GM12878 (cell line): ENCODE measurements around the gene CNTLN. TPM values are rescaled to one million over a fixed set of nuclear protein-coding genes. Genes with fewer than 3 reads are reported as not detected.

ENCODE experiments used
- ATAC-seq: fragments of 200-7000 bp; cut with Tn5 transposase; 3 replicates; pipeline ENCODE4 v1.9.1; 2020; ENCODE audit warnings: mild to moderate bottlenecking, moderate library complexity
- BruUV-seq: library from RNA; stranded (reverse); fragments of 400-500 nt; replicated peaks from 2 replicates; lab custom pipeline; 2021; lab: Mats Ljungman, UMichigan
- CTCF ChIA-PET: fragments of 300-600 bp; sonication (Branson Sonifier 250); formaldehyde crosslinking; extraction: SDS; loops from one replicate; lab custom pipeline; 2021; ENCODE audit warnings: inconsistent platforms; lab: Yijun Ruan, JAX
- POLR2A ChIA-PET: fragments of 350-600 bp; formaldehyde crosslinking; extraction: SDS; loops from one replicate; lab custom pipeline; 2021; ENCODE audit warnings: inconsistent platforms; lab: Charles Lee
- RAD21 ChIA-PET: fragments of 300-600 bp; sonication (Branson Sonifier 250); formaldehyde crosslinking; loops from one replicate; lab custom pipeline; 2023; ENCODE audit warnings: antibody characterized with exemption; ENCODE audit not compliant: unreplicated experiment; lab: Charles Lee
- SMC1A ChIA-PET: fragments of 300-600 bp; sonication (Branson Sonifier 250); formaldehyde crosslinking; loops from one replicate; lab custom pipeline; 2023; ENCODE audit not compliant: unreplicated experiment, uncharacterized antibody; lab: Charles Lee
- DNase-seq: peaks from one replicate; pipeline ENCODE4 v3.0.0-alpha.2; 2011; ENCODE audit warnings: low read depth, low spot score
- FAIRE-seq: peaks from 3 replicates; lab custom pipeline; 2011; peaks lifted over from hg19 to GRCh38; lab: Jason Lieb, UNC
- H2AFZ ChIP-seq: 2 replicates; pipeline ENCODE4 v1.6.0; 2011; ENCODE audit warnings: low read depth, low read length, control low read depth; ENCODE audit not compliant: control insufficient read depth
- H3K27ac ChIP-seq: 2 replicates; pipeline ENCODE4 v1.5.1; 2011; ENCODE audit warnings: control low read depth; ENCODE audit not compliant: control insufficient read depth, insufficient read depth
- H3K27me3 ChIP-seq, 2 experiments: replicated peaks in 1 of 2; 2 replicates each; pipeline versions ENCODE4 v1.6.0 to v1.6.1; 2011; ENCODE audit warnings: low read length in 1 of 2; ENCODE audit not compliant: control insufficient read depth in 2 of 2, insufficient read depth in 2 of 2
- H3K36me3 ChIP-seq, 2 experiments: 2 replicates each; pipeline ENCODE4 v1.5.1; 2011; ENCODE audit warnings: low read length in 1 of 2; ENCODE audit not compliant: control insufficient read depth in 2 of 2, insufficient read depth in 2 of 2
- H3K4me1 ChIP-seq: 2 replicates; pipeline ENCODE4 v1.6.1; 2011; ENCODE audit warnings: mild to moderate bottlenecking, low read length, moderate library complexity, mixed read lengths; ENCODE audit not compliant: control insufficient read depth, insufficient read depth
- H3K4me2 ChIP-seq: 2 replicates; pipeline ENCODE4 v1.6.0; 2011; ENCODE audit warnings: control low read depth; ENCODE audit not compliant: control insufficient read depth, insufficient read depth
- H3K4me3 ChIP-seq: fragments of 200-600 bp; sonication (generic); 2 replicates; pipeline ENCODE4 v1.5.1; 2016
- H3K79me2 ChIP-seq: 2 replicates; pipeline ENCODE4 v1.6.0; 2011; ENCODE audit warnings: low read length; ENCODE audit not compliant: control insufficient read depth, insufficient read depth
- H3K9ac ChIP-seq: 2 replicates; pipeline ENCODE4 v1.8.0; 2011; ENCODE audit warnings: low read length, control low read depth, mixed read lengths; ENCODE audit not compliant: control insufficient read depth, insufficient read depth
- H3K9me3 ChIP-seq: replicated peaks from 3 replicates; pipeline ENCODE4 v1.5.1; 2011; ENCODE audit warnings: mild to moderate bottlenecking, low read length; ENCODE audit not compliant: control insufficient read depth, insufficient read depth
- H4K20me1 ChIP-seq: 2 replicates; pipeline ENCODE4 v1.6.0; 2011; ENCODE audit not compliant: control insufficient read depth, insufficient read depth
- ASH2L ChIP-seq: fragments of 300-600, 200-600 bp; sonication (generic); IDR thresholded peaks from 2 replicates; pipeline ENCODE4 v1.6.1; 2017; ENCODE audit warnings: low read depth, mild to moderate bottlenecking, borderline replicate concordance
- BMI1 ChIP-seq: fragments of 450-650 bp; IDR thresholded peaks from 2 replicates; pipeline ENCODE4 v1.6.1; 2016; ENCODE audit warnings: mild to moderate bottlenecking, moderate library complexity, borderline replicate concordance
- EZH2 ChIP-seq: IDR thresholded peaks from 2 replicates; pipeline ENCODE4 v1.6.1; 2012; ENCODE audit warnings: low read depth, mild to moderate bottlenecking, control low read depth, inconsistent platforms, low read length, borderline replicate concordance; ENCODE audit not compliant: control insufficient read depth
- FOXM1 ChIP-seq: IDR thresholded peaks from 2 replicates; pipeline ENCODE4 v1.6.1; 2012; ENCODE audit warnings: low read depth, mild to moderate bottlenecking, inconsistent platforms, low read length, moderate library complexity
- JUNB ChIP-seq: IDR thresholded peaks from 2 replicates; pipeline ENCODE4 v1.6.1; 2016; ENCODE audit warnings: antibody characterized with exemption, mild to moderate bottlenecking
- KLF5 ChIP-seq: fragments of 450-650 bp; IDR thresholded peaks from 2 replicates; pipeline ENCODE4 v1.6.1; 2014; ENCODE audit warnings: mild to moderate bottlenecking; ENCODE audit not compliant: partially characterized antibody
- MEF2B ChIP-seq: fragments of 450-650 bp; IDR thresholded peaks from 2 replicates; pipeline ENCODE4 v1.6.1; 2018; ENCODE audit warnings: mild to moderate bottlenecking, moderate library complexity; ENCODE audit not compliant: partially characterized antibody, poor library complexity, severe bottlenecking
- NR2C2 ChIP-seq: IDR thresholded peaks from 2 replicates; pipeline ENCODE4 v1.6.1; 2011; ENCODE audit warnings: borderline replicate concordance, low read depth; ENCODE audit not compliant: control insufficient read depth, insufficient read length
- SPI1 ChIP-seq: IDR thresholded peaks from 2 replicates; pipeline ENCODE4 v1.6.1; 2011; ENCODE audit warnings: low read depth, mild to moderate bottlenecking, low read length, moderate library complexity, borderline replicate concordance; ENCODE audit not compliant: insufficient read depth
- STAT1 ChIP-seq: fragments of 450-650 bp; conservative IDR thresholded peaks from 2 replicates; pipeline ENCODE4 v1.6.1; 2014; ENCODE audit warnings: antibody characterized with exemption, mild to moderate bottlenecking
- SUZ12 ChIP-seq: fragments of 200-600 bp; sonication (generic); IDR thresholded peaks from one replicate; pipeline ENCODE4 v1.6.1; 2018; ENCODE audit warnings: antibody characterized with exemption, mild to moderate bottlenecking; ENCODE audit not compliant: unreplicated experiment
- TAF1 ChIP-seq: IDR thresholded peaks from 2 replicates; pipeline ENCODE4 v1.6.1; 2011; ENCODE audit warnings: mild to moderate bottlenecking, low read depth, low read length, borderline replicate concordance
- WGBS: methylation state at CpG from one replicate; pipeline ENCODE4 v1.1.6; 2016; ENCODE audit warnings: low lambda C conversion rate; ENCODE audit not compliant: insufficient replicate concordance, insufficient coverage; ENCODE audit errors: missing lambda C conversion rate; 5-methylcytosine and 5-hydroxymethylcytosine counted together
- in situ Hi-C: fragments of 300-500 bp; cut with MboI; formaldehyde crosslinking; loops from 9 replicates; pipeline ENCODE4 v1.14.3; 2018; ENCODE audit warnings: mixed read lengths
- intact Hi-C: fragments of 100-400 bp; cut with micrococcal nuclease; formaldehyde crosslinking; loops from one replicate; pipeline ENCODE4 v1.14.2; 2022; ENCODE audit not compliant: unreplicated experiment
- polyA plus RNA-seq, 11 experiments: library from polyadenylated mRNA; depleted of rRNA in 4 of 11; unstranded in 6 of 11; stranded (reverse) in 5 of 11; fragments of >200 nt; fragmentation: Nextera tagmentation in 4 of 11; fragmentation: Illumina TruSeq in 1 of 11; extraction: Ambion mirVana in 4 of 11; extraction: Trizol in 1 of 11; gene quantifications; 1 replicate in 1 of 11; 2 replicates in 10 of 11; pipeline versions ENCODE4 v1.2.1 to v1.2.3, GENCODE V29; 2011 to 2016; ENCODE audit warnings: inconsistent platforms in 2 of 11, missing spikeins in 2 of 11, low read depth in 1 of 11
- total RNA-seq, 4 experiments: library from RNA; depleted of rRNA in 3 of 4; stranded (reverse); fragments of >200 nt in 3 of 4; fragmentation: Illumina TruSeq in 1 of 4; extraction: Trizol in 1 of 4; gene quantifications; 2 replicates each; pipeline versions ENCODE4 v1.2.1 to v1.2.3, GENCODE V29; 2013 to 2021
- TF ChIP-seq, protein P1 (sequence below): fragments of 450-650 bp; IDR thresholded peaks from 2 replicates; pipeline ENCODE4 v1.6.1; 2016; ENCODE audit warnings: mild to moderate bottlenecking, moderate library complexity, borderline replicate concordance
- TF ChIP-seq, protein P2 (sequence below): IDR thresholded peaks from 2 replicates; pipeline ENCODE4 v1.6.1; 2012; ENCODE audit warnings: low read depth, low read length, improper control_type of control experiment

CNTLN gene
- total and polyA plus RNA-seq, 10 of the 15 experiments (the other 5 are each of a cell fraction or from before 2014, with no cell fraction given), result 0.01 to 7.0 (median 0.03) TPM; not detected in 4

DNA sequence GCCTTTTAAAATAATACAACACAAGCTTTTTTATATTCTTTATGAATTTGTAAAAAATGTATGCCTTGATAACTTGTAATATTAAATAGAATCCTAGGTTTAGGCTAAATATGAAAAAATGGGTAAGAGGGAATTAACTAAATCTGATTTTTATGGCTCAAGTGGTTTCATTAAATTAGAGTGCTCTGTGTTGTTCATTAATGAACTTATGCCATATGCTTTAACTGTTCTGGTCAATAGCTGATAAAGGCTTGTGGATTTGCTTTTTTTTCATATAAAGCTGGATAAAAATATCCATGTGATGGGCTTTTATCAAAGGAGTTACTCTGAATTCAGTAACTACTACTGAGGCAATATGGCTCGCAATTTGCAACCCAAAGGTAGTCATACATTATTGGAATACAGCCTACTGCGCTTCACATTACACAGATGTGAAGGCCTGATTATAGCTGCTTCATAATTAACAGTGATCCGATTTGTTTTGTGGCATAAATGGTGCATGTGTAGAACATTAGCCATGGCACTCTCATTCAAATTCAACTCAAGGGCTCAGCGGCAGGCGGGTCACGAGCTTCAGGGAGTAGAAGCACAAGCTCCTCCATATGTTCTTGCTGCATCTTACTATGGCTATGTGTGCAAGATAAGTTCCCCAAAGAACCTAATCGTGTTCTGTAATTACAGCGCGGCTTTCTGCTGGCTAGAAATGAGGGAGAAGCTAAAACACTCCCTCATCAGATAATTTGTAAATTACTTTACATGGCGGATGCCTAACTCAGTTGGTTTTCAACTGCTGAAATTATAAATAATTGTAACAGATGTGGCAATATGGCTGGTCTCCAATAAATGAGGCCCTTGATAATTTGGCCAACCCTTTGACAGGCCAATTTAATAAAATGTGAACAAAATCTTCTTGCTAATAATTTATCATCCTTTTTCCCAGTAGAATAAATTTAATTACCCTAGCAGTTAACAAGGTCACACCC, 188.3 kb downstream of the CNTLN start:
- ATAC-seq (no peak), FAIRE-seq (no peak)
- Histone ChIP-seq H3K4me2 (no peak overlapping the region), H3K79me2 (no peaks in the 10 kb centered on the region), H3K4me3 (no peak overlapping the region), H3K36me3 (no peaks in the 10 kb centered on the region), H4K20me1 (no peaks in the 10 kb centered on the region), H3K4me1 (no peaks in the 10 kb centered on the region), H3K27ac (no peak overlapping the region)
- POLR2A ChIA-PET, result no interaction called here
- in situ Hi-C loops (no loop called here), intact Hi-C loops (no loop called here)
- TF ChIP-seq ASH2L (no peak), SPI1 (no peak), FOXM1 (no peak), NR2C2 (no peak), TAF1 (no peak), SUZ12 (no peak), KLF5 (no peak), MEF2B (no peak), BMI1 (no peak), STAT1 (no peak), EZH2 (no peak), JUNB (no peak)
- TF ChIP-seq, protein P1, sequence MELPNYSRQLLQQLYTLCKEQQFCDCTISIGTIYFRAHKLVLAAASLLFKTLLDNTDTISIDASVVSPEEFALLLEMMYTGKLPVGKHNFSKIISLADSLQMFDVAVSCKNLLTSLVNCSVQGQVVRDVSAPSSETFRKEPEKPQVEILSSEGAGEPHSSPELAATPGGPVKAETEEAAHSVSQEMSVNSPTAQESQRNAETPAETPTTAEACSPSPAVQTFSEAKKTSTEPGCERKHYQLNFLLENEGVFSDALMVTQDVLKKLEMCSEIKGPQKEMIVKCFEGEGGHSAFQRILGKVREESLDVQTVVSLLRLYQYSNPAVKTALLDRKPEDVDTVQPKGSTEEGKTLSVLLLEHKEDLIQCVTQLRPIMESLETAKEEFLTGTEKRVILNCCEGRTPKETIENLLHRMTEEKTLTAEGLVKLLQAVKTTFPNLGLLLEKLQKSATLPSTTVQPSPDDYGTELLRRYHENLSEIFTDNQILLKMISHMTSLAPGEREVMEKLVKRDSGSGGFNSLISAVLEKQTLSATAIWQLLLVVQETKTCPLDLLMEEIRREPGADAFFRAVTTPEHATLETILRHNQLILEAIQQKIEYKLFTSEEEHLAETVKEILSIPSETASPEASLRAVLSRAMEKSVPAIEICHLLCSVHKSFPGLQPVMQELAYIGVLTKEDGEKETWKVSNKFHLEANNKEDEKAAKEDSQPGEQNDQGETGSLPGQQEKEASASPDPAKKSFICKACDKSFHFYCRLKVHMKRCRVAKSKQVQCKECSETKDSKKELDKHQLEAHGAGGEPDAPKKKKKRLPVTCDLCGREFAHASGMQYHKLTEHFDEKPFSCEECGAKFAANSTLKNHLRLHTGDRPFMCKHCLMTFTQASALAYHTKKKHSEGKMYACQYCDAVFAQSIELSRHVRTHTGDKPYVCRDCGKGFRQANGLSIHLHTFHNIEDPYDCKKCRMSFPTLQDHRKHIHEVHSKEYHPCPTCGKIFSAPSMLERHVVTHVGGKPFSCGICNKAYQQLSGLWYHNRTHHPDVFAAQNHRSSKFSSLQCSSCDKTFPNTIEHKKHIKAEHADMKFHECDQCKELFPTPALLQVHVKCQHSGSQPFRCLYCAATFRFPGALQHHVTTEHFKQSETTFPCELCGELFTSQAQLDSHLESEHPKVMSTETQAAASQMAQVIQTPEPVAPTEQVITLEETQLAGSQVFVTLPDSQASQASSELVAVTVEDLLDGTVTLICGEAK, result no peak
- TF ChIP-seq, protein P2, sequence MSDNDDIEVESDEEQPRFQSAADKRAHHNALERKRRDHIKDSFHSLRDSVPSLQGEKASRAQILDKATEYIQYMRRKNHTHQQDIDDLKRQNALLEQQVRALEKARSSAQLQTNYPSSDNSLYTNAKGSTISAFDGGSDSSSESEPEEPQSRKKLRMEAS, result no peak
- TF ChIP-seq, all 136 proteins: peak for 0
- BruUV-seq, result no TSS peak
- Histone ChIP-seq H3K9ac (no peak overlapping the region), H3K27me3 (no peaks in the 10 kb centered on the region), H2AFZ (no peak overlapping the region), H3K9me3 (no peaks in the 10 kb centered on the region)
- ChIA-PET SMC1A (no interaction called here), CTCF (no interaction called here), RAD21 (no interaction called here)
- 34% methylated on average over 10 of the region's 10 CpGs for WGBS
- DNase-seq, result no peak
